ENCODE data around the gene CRISPLD2. TPM values are rescaled to one million over a fixed set of nuclear protein-coding genes. Genes with fewer than 3 reads are reported as not detected.

CRISPLD2 gene
- total and polyA plus RNA-seq, 9 of the 15 experiments (the other 6 are each of a cell fraction or from before 2014, with no cell fraction given), result 0.03 to 0.24 (median 0.04) TPM; not detected in 4

- no peak for TF ChIP-seq KAT7 (CRISPR knock-in tag; IDR thresholded peaks at IDR 0.05; ENCODE audit: borderline replicate concordance)
- no peak for TF ChIP-seq EWSR1 (IDR thresholded peaks at IDR 0.05; ENCODE audit: borderline replicate concordance, low read depth, partially characterized antibody)
- no peak for TF ChIP-seq TAF15 (IDR thresholded peaks at IDR 0.05; ENCODE audit: low read depth, low read length)
- TF ChIP-seq ATF2 (CRISPR knock-in tag; IDR thresholded peaks at IDR 0.05), result no peak
- no peak for TF ChIP-seq ZNF316 (IDR thresholded peaks at IDR 0.05)
- no peak for TF ChIP-seq ARID2 (IDR thresholded peaks at IDR 0.05)
- peak; percentile 51 for TF ChIP-seq NCOR1 (IDR thresholded peaks at IDR 0.05)
- TF ChIP-seq JUND (IDR thresholded peaks at IDR 0.05; ENCODE audit: borderline replicate concordance, low read depth, low read length), result no peak
- no peak; the same call in 2 of the 3 replicates for TF ChIP-seq JUND (tag; IDR thresholded peaks at IDR 0.05; ENCODE audit: borderline replicate concordance, low read depth, low read length)
- no peak for TF ChIP-seq DDX20 (tag; IDR thresholded peaks at IDR 0.05; ENCODE audit: low read depth)
- TF ChIP-seq ZBTB9 (CRISPR knock-in tag; IDR thresholded peaks at IDR 0.05), result no peak
- TF ChIP-seq MTA2 (IDR thresholded peaks at IDR 0.05; ENCODE audit: low read depth), result peak; percentile 56; the same call in 1 of the 2 replicates
- TF ChIP-seq SMAD3 (CRISPR knock-in tag; conservative IDR thresholded peaks at IDR 0.05), result no peak
- TF ChIP-seq POLR2A (conservative IDR thresholded peaks at IDR 0.05), result no peak
- TF ChIP-seq MCM2 (IDR thresholded peaks at IDR 0.05; ENCODE audit: low read depth), result no peak
- no peak for TF ChIP-seq OTX1 (CRISPR knock-in tag; IDR thresholded peaks at IDR 0.05)
- TF ChIP-seq SMARCC2 (IDR thresholded peaks at IDR 0.05; ENCODE audit: low read depth), result no peak
- TF ChIP-seq SMAD4 (CRISPR knock-in tag; conservative IDR thresholded peaks at IDR 0.05), result peak; percentile 78
- TF ChIP-seq FOS (IDR thresholded peaks at IDR 0.05; ENCODE audit: extremely low read depth, insufficient read length), result no peak
- TF ChIP-seq HMGN3 (IDR thresholded peaks at IDR 0.05; ENCODE audit: borderline replicate concordance, extremely low read depth, insufficient read length, low read depth, low read length), result no peak
- no peak for TF ChIP-seq NFE2L1 (tag; IDR thresholded peaks at IDR 0.05; ENCODE audit: borderline replicate concordance, low read depth)
- TF ChIP-seq E4F1 (CRISPR knock-in tag; IDR thresholded peaks at IDR 0.05; ENCODE audit: borderline replicate concordance), result no peak
- no peak for TF ChIP-seq FOXM1 (IDR thresholded peaks at IDR 0.05; ENCODE audit: low read depth)
- TF ChIP-seq FOXM1 (CRISPR knock-in tag; IDR thresholded peaks at IDR 0.05; ENCODE audit: low read depth), result no peak
- TF ChIP-seq GABPB1 (CRISPR knock-in tag; IDR thresholded peaks at IDR 0.05), result no peak
- TF ChIP-seq SETDB1 (IDR thresholded peaks at IDR 0.05; ENCODE audit: low read length), result no peak
- TF ChIP-seq YBX1 (IDR thresholded peaks at IDR 0.05), result no peak
- TF ChIP-seq ILF3 (IDR thresholded peaks at IDR 0.05; ENCODE audit: borderline replicate concordance), result no peak
These were observed 93.5 kb downstream of the CRISPLD2 start (continued) for GRCh38 chr16:84913315-84913714.
